WERI-Rb-1 (cell line): ENCODE data around the gene SELENOM.

Experiments used
- DNase-seq: peaks from one replicate; pipeline ENCODE4 v3.0.0-alpha.2; 2020
- H3K27ac ChIP-seq: fragments of 250-450 bp; sonication (Bioruptor Pico); 2 replicates; pipeline ENCODE4 v1.5.1; 2020; ENCODE audit warnings: mild to moderate bottlenecking, moderate library complexity
- H3K27me3 ChIP-seq: fragments of 250-450 bp; sonication (Bioruptor Pico); 2 replicates; pipeline ENCODE4 v1.5.1; 2021; ENCODE audit warnings: mild to moderate bottlenecking, low read depth, moderate library complexity; ENCODE audit not compliant: insufficient read depth, severe bottlenecking
- H3K36me3 ChIP-seq: fragments of 250-450 bp; sonication (Bioruptor Pico); 2 replicates; pipeline ENCODE4 v1.5.1; 2020; ENCODE audit warnings: mild to moderate bottlenecking, moderate library complexity
- H3K4me3 ChIP-seq: 2 replicates; pipeline ENCODE4 v1.5.1; 2011; ENCODE audit warnings: low read depth, mild to moderate bottlenecking, control low read depth, low read length
- H3K9me3 ChIP-seq: fragments of 250-450 bp; sonication (Bioruptor Pico); 2 replicates; pipeline ENCODE4 v1.5.1; 2021; ENCODE audit warnings: mild to moderate bottlenecking, moderate library complexity; ENCODE audit not compliant: severe bottlenecking
- CTCF ChIP-seq: IDR thresholded peaks from 2 replicates; pipeline ENCODE4 v1.5.1; 2011; ENCODE audit warnings: low read depth, mild to moderate bottlenecking, control low read depth, inconsistent platforms, low read length

Gene SELENOM

GRCh38 chr22:31089160-31090100, 17.9 kb downstream of the SELENOM start:
- peaks cover 26% of the 10 kb centered on the region for H3K36me3 ChIP-seq
- no peaks in the 10 kb centered on the region for H3K9me3 ChIP-seq
- no peak overlapping the region for H3K4me3 ChIP-seq
- TF ChIP-seq CTCF = peak; percentile 94
- peak; percentile 72 for DNase-seq
- no peaks in the 10 kb centered on the region for H3K27me3 ChIP-seq
- H3K27ac ChIP-seq = peak overlapping the region; percentile 29

GRCh38 chr22:31088233-31088986, 19.0 kb downstream of the SELENOM start:
- Histone ChIP-seq H3K4me3 (no peak overlapping the region), H3K27me3 (no peaks in the 10 kb centered on the region), H3K27ac (peak overlapping the region; percentile 29), H3K9me3 (no peaks in the 10 kb centered on the region), H3K36me3 (peaks cover 36% of the 10 kb centered on the region)
- no peak for TF ChIP-seq CTCF
- no peak for DNase-seq

DNA sequence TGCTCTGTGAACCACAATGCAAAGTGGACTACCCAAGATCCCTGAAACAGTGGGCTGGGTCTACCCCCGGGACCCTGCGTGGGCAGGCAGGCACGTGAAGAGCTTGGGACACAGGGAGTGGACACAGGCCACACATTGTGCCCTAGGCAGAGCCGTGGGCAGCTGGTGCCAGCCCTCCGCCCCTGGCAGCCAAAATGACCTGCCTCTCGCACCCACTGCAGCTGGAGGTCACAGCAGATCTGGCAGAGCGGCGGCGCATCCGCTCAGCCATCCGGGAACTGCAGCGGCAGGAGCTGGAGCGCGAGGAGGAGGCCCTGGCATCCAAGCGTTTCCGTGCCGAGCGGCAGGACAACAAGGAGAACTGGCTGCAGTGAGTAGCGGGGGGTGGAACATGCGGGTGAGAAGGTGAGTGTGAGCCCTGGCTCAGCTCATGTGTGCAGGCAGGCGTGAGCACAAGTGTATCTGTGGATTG, 19.6 kb downstream of the SELENOM start:
- Histone ChIP-seq H3K27ac (no peak overlapping the region), H3K9me3 (no peaks in the 10 kb centered on the region), H3K36me3 (peaks cover 35% of the 10 kb centered on the region), H3K27me3 (no peaks in the 10 kb centered on the region), H3K4me3 (no peak overlapping the region)
- DNase-seq = no peak
- no peak for TF ChIP-seq CTCF

DNA sequence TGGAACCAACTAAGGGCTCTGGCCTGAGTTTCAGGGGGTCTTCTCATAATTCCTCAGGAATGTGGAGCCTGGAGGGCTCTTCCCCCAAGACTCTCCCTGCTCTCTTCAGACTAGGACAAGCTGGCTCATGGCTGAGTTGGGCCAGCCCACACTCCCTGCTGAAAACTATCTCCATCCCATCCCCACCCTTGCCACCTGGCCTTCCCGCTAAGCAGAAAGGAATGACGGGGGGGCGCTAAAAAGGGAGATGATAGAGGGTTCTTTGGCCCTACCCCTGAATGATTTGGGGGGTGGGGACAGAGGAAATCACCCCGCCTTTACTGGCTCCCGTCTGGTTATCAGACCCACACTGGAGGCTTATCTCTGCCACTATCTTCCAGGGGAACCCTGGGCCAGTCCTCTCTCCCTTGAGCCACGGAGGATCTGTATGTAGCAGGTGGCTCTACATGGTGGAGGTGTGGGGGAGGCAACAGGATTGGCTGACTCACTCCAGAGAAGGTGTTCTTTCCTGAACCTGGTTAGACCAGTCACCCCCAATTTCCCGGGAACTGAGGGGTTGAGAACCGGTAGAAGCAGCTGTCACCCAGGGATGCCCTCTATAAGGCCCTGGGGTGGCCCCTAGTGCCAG, 20.6 kb downstream of the SELENOM start:
- DNase-seq = no peak
- no peak overlapping the region for H3K27ac ChIP-seq
- H3K27me3 ChIP-seq = no peaks in the 10 kb centered on the region
- H3K36me3 ChIP-seq = peaks cover 30% of the 10 kb centered on the region
- no peak for TF ChIP-seq CTCF
- no peak overlapping the region for H3K4me3 ChIP-seq
- H3K9me3 ChIP-seq = no peaks in the 10 kb centered on the region

DNA sequence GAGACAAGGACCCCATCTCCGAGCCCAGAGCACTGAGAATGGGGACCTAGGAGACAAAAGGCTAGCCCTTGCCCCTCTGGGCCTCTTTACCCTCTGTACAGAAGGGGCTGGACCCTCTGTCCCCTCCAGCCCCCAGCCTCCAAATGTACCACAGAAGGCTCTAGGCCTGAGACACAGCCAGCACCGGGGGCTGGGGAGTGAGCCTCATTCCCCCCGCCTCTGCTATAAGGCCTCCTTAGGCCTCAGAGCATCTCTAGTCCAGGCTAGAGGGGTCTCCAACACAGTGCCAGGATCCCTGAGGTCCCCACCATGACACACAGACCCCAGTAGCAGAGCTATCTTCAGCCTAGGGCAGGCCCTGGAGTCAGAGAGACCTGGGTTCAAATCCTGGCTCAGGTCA, 21.4 kb downstream of the SELENOM start:
- Histone ChIP-seq H3K27me3 (no peaks in the 10 kb centered on the region), H3K9me3 (no peaks in the 10 kb centered on the region), H3K36me3 (peaks cover 21% of the 10 kb centered on the region), H3K27ac (no peak overlapping the region; the same call in 1 of the 2 replicates), H3K4me3 (no peak overlapping the region)
- no peak for TF ChIP-seq CTCF
- DNase-seq = no peak
